ENCODE measurements around the gene KCNT1.

KCNT1 gene

GRCh38 chr9:135774794-135775525, 73.0 kb downstream of the KCNT1 start:
- CTCF ChIA-PET = no interaction called here

GRCh38 chr9:135775911-135776310, 73.9 kb downstream of the KCNT1 start:
- POLR2A ChIA-PET = no interaction called here
- DNase-seq (ENCODE audit: low read depth, low spot score) = no peak
- H3K4me3 ChIP-seq (ENCODE audit: low read depth, low read length) = no peak overlapping the region
- TF ChIP-seq CTCF (IDR thresholded peaks at IDR 0.05; ENCODE audit: insufficient read depth, low read length, missing control alignments) = no peak
- CTCF ChIA-PET = no interaction called here

More at GRCh38 chr9:135774794-135775525, 73.0 kb downstream of the KCNT1 start:
- no peak for TF ChIP-seq CTCF (IDR thresholded peaks at IDR 0.05; ENCODE audit: insufficient read depth, low read length, missing control alignments)
- no peak for DNase-seq (ENCODE audit: low read depth, low spot score)
- POLR2A ChIA-PET = no interaction called here
- H3K4me3 ChIP-seq (ENCODE audit: low read depth, low read length) = no peak overlapping the region

- POLR2A ChIA-PET = no interaction called here
- DNase-seq (ENCODE audit: low read depth, low spot score) = no peak
- H3K4me3 ChIP-seq (ENCODE audit: low read depth, low read length) = no peak overlapping the region
- CTCF ChIA-PET = interaction anchor here (1.6 kb wide), 1 partner anchor 17 kb away, joined by 4 read pairs; no protein-coding TSS in a partner anchor
- TF ChIP-seq CTCF (IDR thresholded peaks at IDR 0.05; ENCODE audit: insufficient read depth, low read length, missing control alignments) = no peak
Measured at GRCh38 chr9:135776893-135777622, 75.1 kb downstream of the KCNT1 start.

GRCh38 chr9:135777623-135778177, 75.7 kb downstream of the KCNT1 start:
- no peak for DNase-seq (ENCODE audit: low read depth, low spot score)
- TF ChIP-seq CTCF (IDR thresholded peaks at IDR 0.05; ENCODE audit: insufficient read depth, low read length, missing control alignments) = no peak
- POLR2A ChIA-PET = no interaction called here
- H3K4me3 ChIP-seq (ENCODE audit: low read depth, low read length) = no peak overlapping the region
- CTCF ChIA-PET = interaction anchor here (1.6 kb wide), 1 partner anchor 16 kb away, joined by 4 read pairs; no protein-coding TSS in a partner anchor

GRCh38 chr9:135778421-135778820, 76.4 kb downstream of the KCNT1 start:
- ChIA-PET POLR2A (no interaction called here), CTCF (no interaction called here)
- DNase-seq (ENCODE audit: low read depth, low spot score) = no peak
- H3K4me3 ChIP-seq (ENCODE audit: low read depth, low read length) = no peak overlapping the region
- TF ChIP-seq CTCF (IDR thresholded peaks at IDR 0.05; ENCODE audit: insufficient read depth, low read length, missing control alignments) = no peak

- H3K4me3 ChIP-seq (ENCODE audit: low read depth, low read length) = no peak overlapping the region
- CTCF ChIA-PET = no interaction called here
- TF ChIP-seq CTCF (IDR thresholded peaks at IDR 0.05; ENCODE audit: insufficient read depth, low read length, missing control alignments) = no peak
- POLR2A ChIA-PET = no interaction called here
- no peak for DNase-seq (ENCODE audit: low read depth, low spot score)
Measured at GRCh38 chr9:135779571-135779970, 77.6 kb downstream of the KCNT1 start.

Data from AG04449 (cell line).